Transverse colon (tissue), 4 donors: Measurements from ENCODE around the gene EPHA8. TPM values are rescaled to one million over a fixed set of nuclear protein-coding genes. Genes with fewer than 3 reads are reported as not detected.

Experiments
- DNase-seq: peaks from one replicate; pipeline ENCODE4 v3.0.0-alpha.2; 2019
- H3K27ac ChIP-seq, 4 donors: fragments of 200-600 bp; sonication (generic); 2 replicates each; pipeline ENCODE4 v1.5.1; 2016 to 2018; ENCODE audit warnings: inconsistent platforms in 4 of 4
- H3K27me3 ChIP-seq: fragments of 200-600 bp; sonication (generic); 2 replicates; pipeline ENCODE4 v1.5.1; 2017; ENCODE audit warnings: inconsistent platforms
- H3K36me3 ChIP-seq, 4 donors: fragments of 200-600 bp; sonication (generic); 2 replicates each; pipeline ENCODE4 v1.5.1; 2017 to 2019; ENCODE audit warnings: inconsistent platforms in 4 of 4
- H3K4me1 ChIP-seq, 4 donors: fragments of 200-600 bp; sonication (generic); 2 replicates each; pipeline ENCODE4 v1.5.1; 2017 to 2020; ENCODE audit warnings: inconsistent platforms in 4 of 4
- H3K4me3 ChIP-seq, 4 donors: fragments of 200-600 bp; sonication (generic); 1 replicate in 1 of 4; 2 replicates in 3 of 4; pipeline versions ENCODE4 v1.5.1 to v1.6.1; 2017 to 2019; ENCODE audit warnings: inconsistent platforms in 4 of 4
- H3K9me3 ChIP-seq, 2 donors: fragments of 200-600 bp; sonication (generic); 2 replicates each; pipeline ENCODE4 v1.5.1; 2017 to 2019; ENCODE audit warnings: inconsistent platforms in 2 of 2
- EP300 ChIP-seq: sonication (generic); formaldehyde crosslinking; IDR thresholded peaks from one replicate; pipeline ENCODE4 v1.6.1; 2017; ENCODE audit warnings: antibody characterized with exemption, low read depth
- POLR2A ChIP-seq: fragments of 450-650 bp; IDR thresholded peaks from one replicate; pipeline ENCODE4 v1.6.1; 2016; ENCODE audit warnings: antibody characterized with exemption, mild to moderate bottlenecking, moderate library complexity
- POLR2AphosphoS5 ChIP-seq, 3 donors: sonication (generic); formaldehyde crosslinking; IDR thresholded peaks; one replicate each; pipeline ENCODE4 v1.6.1; 2016; ENCODE audit warnings: antibody characterized with exemption in 3 of 3
- WGBS, 2 donors: methylation state at CpG; one replicate each; pipeline ENCODE4 v1.1.5; 2018; ENCODE audit warnings: low coverage in 1 of 2; 5-methylcytosine and 5-hydroxymethylcytosine counted together
- in situ Hi-C, 4 donors: fragments of 200-750 bp; cut with MboI; loops; one replicate each; pipeline versions ENCODE4 v1.15.0 to v1.15.1; 2017; ENCODE audit warnings: low sequenced_read_pairs in 3 of 4, low pct_ligation_motif_present in 1 of 4, low pct_unique_long_range_greater_than_20kb in 1 of 4
- intact Hi-C: fragments of 100-400 bp; cut with DNase I; formaldehyde crosslinking; loops from one replicate; pipeline ENCODE4 v1.15.1; 2023; ENCODE audit warnings: low total_unique reads
- total RNA-seq, 4 donors: library from RNA; depleted of rRNA; stranded (reverse); fragments of >200 nt; gene quantifications; one replicate each; pipeline ENCODE4 v1.1.0, GENCODE V29; 2016
- TF ChIP-seq, protein P1 (sequence below), 5 experiments: fragments of 200-600 bp in 3 of 5; fragments of 450-650 bp in 2 of 5; sonication (generic) in 3 of 5; IDR thresholded peaks; 1 replicate in 2 of 5; 2 replicates in 3 of 5; pipeline ENCODE4 v1.5.1; 2016 to 2017; ENCODE audit warnings: antibody characterized with exemption in 5 of 5, inconsistent platforms in 3 of 5, mild to moderate bottlenecking in 2 of 5, moderate library complexity in 1 of 5

Gene EPHA8
- total RNA-seq, 4 donors from 2014 or later = not detected

DNA sequence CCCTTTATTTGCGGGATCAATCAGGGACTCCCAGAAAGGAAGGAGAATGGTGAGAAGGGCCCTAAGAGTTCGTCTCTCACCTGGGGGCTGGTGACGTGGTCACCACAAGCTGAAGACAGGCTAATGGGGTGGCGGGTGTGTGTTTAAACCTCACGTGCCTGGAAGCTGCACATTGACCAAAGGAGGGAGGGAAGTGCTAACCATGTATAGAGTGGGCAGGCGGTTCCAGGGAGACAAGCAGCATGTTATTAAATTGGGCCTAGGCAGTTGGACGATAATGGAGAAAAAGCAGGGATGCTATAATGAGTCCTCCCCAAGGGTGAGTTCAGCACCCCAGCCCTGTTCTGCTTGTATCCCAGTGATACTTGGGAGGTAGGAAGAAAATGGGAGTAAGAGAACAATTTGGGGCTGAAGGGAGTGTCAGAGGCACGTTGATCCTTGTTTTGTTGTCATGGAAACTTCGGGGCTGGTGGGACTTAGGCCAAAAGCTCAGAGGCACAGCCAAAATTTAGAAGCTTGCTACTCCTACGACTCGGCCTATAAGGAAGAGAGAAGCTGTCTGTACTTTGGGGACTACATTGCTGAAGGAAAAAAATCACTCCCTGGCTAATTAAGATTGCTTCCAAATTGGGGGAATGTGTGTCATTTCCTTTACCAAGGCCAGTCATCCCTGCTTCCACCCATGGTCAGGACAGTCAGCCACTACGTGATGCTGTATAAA, 33.2 kb upstream of the EPHA8 start:
- peaks cover 0 to 23% (median 3%) of the 10 kb centered on the region in 4 donors for H3K36me3 ChIP-seq
- intact Hi-C loops = no loop called here
- H3K4me1 ChIP-seq = peaks cover 0 to 17% (median 9%) of the 10 kb centered on the region in 4 donors
- H3K27ac ChIP-seq = peak overlapping the region; percentile 8 to 55 (median 44)
- no peak overlapping the region for H3K4me3 ChIP-seq
- no peak for TF ChIP-seq POLR2AphosphoS5 (IDR thresholded peaks at IDR 0.05)
- no peak for TF ChIP-seq EP300
- TF ChIP-seq POLR2A = no peak
- TF ChIP-seq, protein P1, sequence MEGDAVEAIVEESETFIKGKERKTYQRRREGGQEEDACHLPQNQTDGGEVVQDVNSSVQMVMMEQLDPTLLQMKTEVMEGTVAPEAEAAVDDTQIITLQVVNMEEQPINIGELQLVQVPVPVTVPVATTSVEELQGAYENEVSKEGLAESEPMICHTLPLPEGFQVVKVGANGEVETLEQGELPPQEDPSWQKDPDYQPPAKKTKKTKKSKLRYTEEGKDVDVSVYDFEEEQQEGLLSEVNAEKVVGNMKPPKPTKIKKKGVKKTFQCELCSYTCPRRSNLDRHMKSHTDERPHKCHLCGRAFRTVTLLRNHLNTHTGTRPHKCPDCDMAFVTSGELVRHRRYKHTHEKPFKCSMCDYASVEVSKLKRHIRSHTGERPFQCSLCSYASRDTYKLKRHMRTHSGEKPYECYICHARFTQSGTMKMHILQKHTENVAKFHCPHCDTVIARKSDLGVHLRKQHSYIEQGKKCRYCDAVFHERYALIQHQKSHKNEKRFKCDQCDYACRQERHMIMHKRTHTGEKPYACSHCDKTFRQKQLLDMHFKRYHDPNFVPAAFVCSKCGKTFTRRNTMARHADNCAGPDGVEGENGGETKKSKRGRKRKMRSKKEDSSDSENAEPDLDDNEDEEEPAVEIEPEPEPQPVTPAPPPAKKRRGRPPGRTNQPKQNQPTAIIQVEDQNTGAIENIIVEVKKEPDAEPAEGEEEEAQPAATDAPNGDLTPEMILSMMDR (IDR thresholded peaks at IDR 0.05) = no peak
- in situ Hi-C loops = no loop called here
- 65 to 87% methylated on average over 4 to 12 of the region's 12 CpGs for WGBS, 2 donors
- H3K27me3 ChIP-seq = no peaks in the 10 kb centered on the region
- no peak for DNase-seq
- H3K9me3 ChIP-seq = no peaks in the 10 kb centered on the region

DNA sequence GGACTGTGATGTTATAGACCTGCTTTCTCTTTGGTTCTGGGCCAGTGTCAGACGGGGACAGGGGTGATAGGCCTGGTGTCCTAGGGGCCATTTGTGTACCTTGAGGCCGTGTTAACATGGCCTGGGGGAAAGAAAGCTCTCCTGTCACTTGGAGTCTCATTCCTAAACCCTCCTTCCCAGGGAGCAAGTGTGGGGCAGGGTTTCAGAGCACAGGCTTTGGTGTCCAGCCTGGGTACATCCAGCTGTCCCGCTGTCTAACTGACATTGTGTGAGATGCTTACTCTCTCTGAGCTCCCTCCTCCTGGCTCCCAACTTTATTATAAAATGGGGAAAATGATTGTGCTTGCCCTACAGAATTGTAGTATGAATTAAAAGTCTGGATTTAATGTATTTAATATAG, 32.6 kb upstream of the EPHA8 start:
- H3K27me3 ChIP-seq = no peaks in the 10 kb centered on the region
- H3K4me3 ChIP-seq = no peak overlapping the region
- H3K36me3 ChIP-seq = peaks cover 0 to 19% (median 0%) of the 10 kb centered on the region in 4 donors
- in situ Hi-C loops (no loop called here), intact Hi-C loops (no loop called here)
- TF ChIP-seq EP300 (no peak), POLR2A (no peak), POLR2AphosphoS5 (IDR thresholded peaks at IDR 0.05) (no peak)
- TF ChIP-seq, protein P1 (IDR thresholded peaks at IDR 0.05) = no peak
- H3K9me3 ChIP-seq = no peaks in the 10 kb centered on the region
- peaks cover 0 to 17% (median 9%) of the 10 kb centered on the region in 4 donors for H3K4me1 ChIP-seq
- DNase-seq = no peak
- H3K27ac ChIP-seq = peak overlapping the region; percentile 8 to 55 (median 44)
- 69 to 100% methylated on average over 1 to 3 of the region's 3 CpGs for WGBS, 2 donors

DNA sequence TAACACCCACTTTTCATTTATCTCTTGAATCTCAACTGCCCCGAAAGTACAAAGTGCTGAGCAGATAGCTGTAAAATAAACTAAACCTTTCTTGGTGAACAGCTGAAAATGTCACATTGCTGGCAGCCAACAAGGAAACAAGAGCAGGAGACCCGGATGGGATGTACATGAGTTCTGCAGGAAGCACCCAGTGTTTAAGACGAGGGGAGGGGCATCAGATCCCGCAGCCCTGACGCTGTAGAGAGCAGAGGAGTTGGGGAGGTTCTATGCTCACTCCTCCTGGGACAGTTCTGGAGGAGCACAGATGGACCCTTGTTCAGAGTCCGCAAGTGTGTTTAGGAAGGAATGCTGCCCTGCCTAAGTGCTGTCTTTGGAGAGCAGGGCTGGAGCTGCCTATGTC, 32.0 kb upstream of the EPHA8 start:
- in situ Hi-C loops = no loop called here
- DNase-seq = no peak
- Histone ChIP-seq H3K9me3 (no peaks in the 10 kb centered on the region), H3K27ac (peak overlapping the region in 2 of 4 donors; percentile 35 to 52), H3K27me3 (no peaks in the 10 kb centered on the region), H3K4me1 (peaks cover 0 to 17% (median 9%) of the 10 kb centered on the region in 4 donors), H3K36me3 (peaks cover 0 to 14% (median 0%) of the 10 kb centered on the region in 4 donors), H3K4me3 (no peak overlapping the region)
- WGBS, 2 donors = 43 to 72% methylated on average over 1 to 6 of the region's 6 CpGs
- TF ChIP-seq POLR2A = no peak
- no peak for TF ChIP-seq POLR2AphosphoS5 (IDR thresholded peaks at IDR 0.05)
- TF ChIP-seq, protein P1 (IDR thresholded peaks at IDR 0.05) = no peak
- no peak for TF ChIP-seq EP300
- intact Hi-C loops = no loop called here

DNA sequence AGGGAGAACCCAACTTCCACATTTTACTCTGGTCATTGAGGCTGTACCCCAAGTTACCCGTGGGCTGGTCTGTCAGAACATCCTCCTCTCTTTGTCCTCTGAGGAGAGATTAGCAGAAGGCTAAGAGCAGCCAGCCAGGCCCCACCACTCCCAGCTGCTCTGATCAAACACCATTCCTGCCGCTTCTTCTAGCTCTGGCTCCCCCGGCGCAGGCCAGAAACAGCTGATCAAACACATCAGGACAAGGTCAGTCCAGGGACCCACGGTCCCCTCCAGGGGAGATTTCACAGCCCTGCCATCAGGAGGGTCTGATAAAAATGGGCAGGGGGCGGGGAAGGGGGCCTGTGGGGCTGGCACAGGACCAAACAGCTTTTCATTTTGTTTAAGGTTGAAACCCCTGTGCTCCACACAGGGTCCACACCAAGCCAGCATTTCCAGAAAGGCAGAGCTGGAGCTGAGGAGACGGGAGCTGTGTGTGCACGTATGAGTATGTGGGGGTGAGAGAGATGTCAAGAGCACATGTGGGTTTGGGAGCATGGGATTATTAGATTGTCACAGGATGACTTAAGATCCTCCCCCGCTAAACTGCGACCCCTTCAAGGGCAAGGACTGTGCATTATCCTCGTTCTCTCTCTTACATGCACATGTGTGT, 29.9 kb upstream of the EPHA8 start:
- no peaks in the 10 kb centered on the region for H3K27me3 ChIP-seq
- DNase-seq = no peak
- 81 to 88% methylated on average over 6 to 11 of the region's 11 CpGs for WGBS, 2 donors
- no peaks in the 10 kb centered on the region for H3K36me3 ChIP-seq
- TF ChIP-seq POLR2AphosphoS5 (IDR thresholded peaks at IDR 0.05) (no peak), EP300 (no peak), POLR2A (no peak)
- TF ChIP-seq, protein P1 (IDR thresholded peaks at IDR 0.05) = no peak
- H3K9me3 ChIP-seq = no peaks in the 10 kb centered on the region
- H3K4me1 ChIP-seq = peaks cover 0 to 17% (median 9%) of the 10 kb centered on the region in 4 donors
- no peak overlapping the region for H3K4me3 ChIP-seq
- intact Hi-C loops = no loop called here
- no peak overlapping the region for H3K27ac ChIP-seq
- in situ Hi-C loops = no loop called here
